Colonic mucosa (tissue), 4 donors: Measurements from ENCODE around the gene KCNK3. TPM values are rescaled to one million over a fixed set of nuclear protein-coding genes. Genes with fewer than 3 reads are reported as not detected.

Source experiments
- DNase-seq: peaks from one replicate; pipeline ENCODE4 v3.0.0-alpha.2; 2020
- H3K27ac ChIP-seq: fragments of 200-600 bp; one replicate; pipeline ENCODE4 v1.8.0; 2021
- H3K27me3 ChIP-seq: fragments of 200-600 bp; one replicate; pipeline ENCODE4 v1.8.0; 2021
- H3K36me3 ChIP-seq: fragments of 200-600 bp; one replicate; pipeline ENCODE4 v1.8.0; 2021
- H3K4me1 ChIP-seq: fragments of 200-600 bp; one replicate; pipeline ENCODE4 v1.8.0; 2021; ENCODE audit warnings: mild to moderate bottlenecking
- H3K4me3 ChIP-seq: fragments of 200-600 bp; one replicate; pipeline ENCODE4 v1.8.0; 2021
- H3K9ac ChIP-seq, 2 donors: one replicate each; pipeline ENCODE4 v1.7.0; 2013; ENCODE audit warnings: control low read depth in 2 of 2, low read depth in 2 of 2, low read length in 2 of 2
- H3K9me3 ChIP-seq: fragments of 200-600 bp; one replicate; pipeline ENCODE4 v1.8.0; 2021
- CTCF ChIP-seq: fragments of 200-600 bp; IDR thresholded peaks from one replicate; pipeline ENCODE4 v1.8.0; 2022; ENCODE audit warnings: antibody characterized with exemption, mild to moderate bottlenecking
- intact Hi-C: fragments of 100-400 bp; cut with DNase I; formaldehyde crosslinking; loops from one replicate; pipeline ENCODE4 v1.14.1; 2022
- total RNA-seq, 2 donors: library from RNA; stranded (reverse); fragmentation: NEBNext Ultra II Directional in 1 of 2; extraction: Animal tissue kit (Norgen Biotek cat#: 25700) in 1 of 2; gene quantifications; one replicate each; pipeline ENCODE4 v1.2.1, GENCODE V29; 2021
- donor health status: healthy.
- donor health status: DM: no; HTN: no; CAD: no.
- donor health status: DM: no; HTN: no; CAD: no.

Gene KCNK3
- total RNA-seq, 2 donors from 2014 or later: 1.2 to 1.5 TPM

DNA sequence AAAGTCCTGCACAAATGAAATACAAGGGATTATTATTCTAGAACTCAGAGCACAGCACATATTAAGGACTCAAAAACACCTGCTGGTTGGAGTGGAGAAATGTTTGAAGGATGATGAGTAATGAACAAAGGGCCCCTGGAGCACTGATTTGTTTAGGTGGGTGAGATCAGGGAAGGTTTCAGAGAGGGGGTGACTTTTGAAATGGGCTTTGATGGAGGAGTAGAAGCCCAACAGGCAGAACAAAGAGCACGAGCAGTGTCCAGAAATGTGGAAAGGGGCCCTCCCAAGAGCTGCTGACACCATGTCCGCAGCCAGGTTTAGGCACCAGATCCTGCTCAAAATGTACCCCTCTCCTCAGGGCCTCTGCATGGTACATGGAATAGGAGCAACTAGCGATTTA, 23.8 kb downstream of the KCNK3 start:
- Histone ChIP-seq H3K36me3 (no peaks in the 10 kb centered on the region), H3K9me3 (no peaks in the 10 kb centered on the region), H3K4me1 (peaks cover 7% of the 10 kb centered on the region), H3K27me3 (no peaks in the 10 kb centered on the region), H3K9ac (no peak overlapping the region), H3K27ac (no peak overlapping the region), H3K4me3 (no peak overlapping the region)
- intact Hi-C loops: no loop called here
- DNase-seq: no peak
- TF ChIP-seq CTCF: no peak

DNA sequence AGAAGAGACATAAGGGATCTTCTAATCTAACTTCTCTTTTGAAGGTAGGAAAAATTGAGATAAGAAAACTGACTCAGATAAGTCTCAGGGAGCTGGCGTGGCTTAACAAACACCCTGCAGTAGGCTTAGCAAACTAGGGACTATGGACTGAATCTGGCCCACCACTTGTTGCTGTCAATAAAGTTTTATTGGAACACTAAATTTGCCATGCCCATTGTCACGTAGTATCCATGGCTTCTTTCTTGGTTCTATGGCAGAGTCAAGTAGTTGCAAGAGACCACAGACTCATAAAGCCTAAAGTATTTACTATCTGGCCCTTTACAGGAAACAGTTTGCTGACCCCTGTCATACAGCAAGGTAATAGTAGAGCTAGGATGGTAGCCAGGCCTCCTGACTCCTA, 24.2 kb downstream of the KCNK3 start:
- no peak overlapping the region for H3K9ac ChIP-seq
- no peak for DNase-seq
- H3K27me3 ChIP-seq: no peaks in the 10 kb centered on the region
- TF ChIP-seq CTCF: no peak
- H3K4me1 ChIP-seq: peaks cover 9% of the 10 kb centered on the region
- H3K36me3 ChIP-seq: no peaks in the 10 kb centered on the region
- H3K4me3 ChIP-seq: no peak overlapping the region
- no peaks in the 10 kb centered on the region for H3K9me3 ChIP-seq
- no peak overlapping the region for H3K27ac ChIP-seq
- intact Hi-C loops: no loop called here

GRCh38 chr2:26717362-26717761, 24.8 kb downstream of the KCNK3 start:
- no peak overlapping the region for H3K9ac ChIP-seq
- H3K4me1 ChIP-seq: peaks cover 9% of the 10 kb centered on the region
- H3K9me3 ChIP-seq: no peaks in the 10 kb centered on the region
- H3K36me3 ChIP-seq: no peaks in the 10 kb centered on the region
- TF ChIP-seq CTCF: no peak
- intact Hi-C loops: no loop called here
- no peaks in the 10 kb centered on the region for H3K27me3 ChIP-seq
- H3K4me3 ChIP-seq: no peak overlapping the region
- no peak overlapping the region for H3K27ac ChIP-seq
- DNase-seq: no peak

DNA sequence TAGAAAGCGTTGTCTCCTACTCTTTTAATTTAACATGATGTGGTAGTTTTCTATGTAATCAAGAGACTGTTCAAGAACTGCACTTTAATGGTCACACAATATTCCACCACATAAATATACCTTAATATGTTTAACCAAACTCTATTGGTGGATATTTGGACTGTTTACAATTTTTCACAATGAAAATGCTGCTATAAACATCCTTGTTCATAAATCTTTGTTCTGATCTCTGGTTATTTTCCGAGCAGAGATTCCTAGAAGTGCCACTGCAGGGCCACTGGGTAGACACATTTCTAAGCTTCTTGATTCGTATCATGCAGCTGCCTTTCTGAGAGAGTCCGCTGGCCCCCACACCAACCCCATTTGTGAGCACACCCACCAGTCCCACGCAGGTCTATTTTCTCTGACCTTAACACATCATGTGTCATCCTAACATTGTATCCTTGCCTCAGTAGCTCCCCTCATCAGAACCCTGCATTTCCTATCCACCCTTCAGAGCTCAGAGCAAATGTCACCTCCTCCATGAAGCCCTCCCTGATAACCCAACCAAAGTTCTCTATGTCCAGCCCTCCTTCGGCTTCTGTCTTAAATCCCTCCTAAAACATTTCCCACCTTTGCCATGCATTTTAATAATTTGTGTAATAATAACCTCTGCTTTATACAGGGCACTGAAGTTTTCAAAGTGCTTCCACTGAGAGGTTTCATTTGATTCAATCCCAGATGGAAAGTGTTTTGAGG, 26.6 kb downstream of the KCNK3 start:
- DNase-seq: no peak
- TF ChIP-seq CTCF: no peak
- no peak overlapping the region for H3K27ac ChIP-seq
- H3K27me3 ChIP-seq: no peaks in the 10 kb centered on the region
- no peak overlapping the region for H3K4me3 ChIP-seq
- no peaks in the 10 kb centered on the region for H3K9me3 ChIP-seq
- H3K4me1 ChIP-seq: peaks cover 12% of the 10 kb centered on the region
- H3K9ac ChIP-seq: no peak overlapping the region
- H3K36me3 ChIP-seq: no peaks in the 10 kb centered on the region
- intact Hi-C loops: no loop called here

DNA sequence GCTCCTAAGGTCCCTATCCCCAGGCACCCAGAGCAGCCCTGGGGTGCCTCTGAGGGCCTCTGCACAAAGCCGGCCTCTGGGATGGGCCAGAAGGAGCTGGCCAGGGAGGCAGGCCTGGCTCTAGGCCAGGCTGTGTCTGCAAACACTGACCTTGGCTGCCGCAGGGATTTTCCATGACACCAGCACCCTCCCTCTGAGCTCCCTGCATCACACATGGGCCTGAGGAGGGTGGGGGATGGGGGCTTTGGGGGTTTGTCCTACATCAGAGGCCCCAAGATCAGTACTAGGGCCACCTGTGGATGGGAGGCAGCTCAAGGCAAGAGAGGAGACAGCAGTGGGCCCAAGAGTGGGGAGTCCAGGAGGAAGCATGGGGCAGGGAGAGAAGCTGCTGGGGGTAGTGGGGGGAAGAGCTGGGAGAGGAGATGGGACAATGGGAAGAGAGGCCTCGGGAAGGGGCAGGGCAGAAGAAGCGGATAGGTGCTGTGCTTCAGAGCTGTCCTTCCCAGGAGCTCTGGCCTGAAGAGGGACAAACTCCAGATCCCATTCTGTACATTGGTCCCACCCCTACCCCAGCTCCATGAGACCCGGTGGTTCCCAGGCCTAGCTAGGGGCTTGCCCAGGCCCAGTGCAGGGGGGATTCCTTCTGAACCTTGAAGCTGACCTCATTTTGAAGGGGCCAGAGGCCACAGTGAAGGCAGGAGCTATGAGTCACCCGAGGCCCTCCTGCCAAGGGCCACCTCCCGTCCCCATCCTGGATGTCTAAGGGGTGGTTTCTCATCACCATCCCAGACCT, 28.0 kb downstream of the KCNK3 start:
- no peaks in the 10 kb centered on the region for H3K36me3 ChIP-seq
- peaks cover 15% of the 10 kb centered on the region for H3K4me1 ChIP-seq
- intact Hi-C loops: no loop called here
- no peak for TF ChIP-seq CTCF
- DNase-seq: peak; percentile 73
- H3K9ac ChIP-seq: peak overlapping the region in 1 of 2 donors; percentile 10
- no peaks in the 10 kb centered on the region for H3K27me3 ChIP-seq
- peak overlapping the region; percentile 0 for H3K27ac ChIP-seq
- H3K4me3 ChIP-seq: no peak overlapping the region
- H3K9me3 ChIP-seq: no peaks in the 10 kb centered on the region
